NCI-H2196 (cell line): ENCODE data around the gene ARAF.
"Not testable (repeated sequence)": the region's sequence is repeated elsewhere in the genome, so short reads cannot be mapped to it uniquely, and the experiment has no call there.

Source experiments
- DNase-seq: peaks from one replicate; lab custom pipeline; 2025; ENCODE audit not compliant: unreplicated experiment; lab: John Stamatoyannopoulos, UW

Gene ARAF

DNA sequence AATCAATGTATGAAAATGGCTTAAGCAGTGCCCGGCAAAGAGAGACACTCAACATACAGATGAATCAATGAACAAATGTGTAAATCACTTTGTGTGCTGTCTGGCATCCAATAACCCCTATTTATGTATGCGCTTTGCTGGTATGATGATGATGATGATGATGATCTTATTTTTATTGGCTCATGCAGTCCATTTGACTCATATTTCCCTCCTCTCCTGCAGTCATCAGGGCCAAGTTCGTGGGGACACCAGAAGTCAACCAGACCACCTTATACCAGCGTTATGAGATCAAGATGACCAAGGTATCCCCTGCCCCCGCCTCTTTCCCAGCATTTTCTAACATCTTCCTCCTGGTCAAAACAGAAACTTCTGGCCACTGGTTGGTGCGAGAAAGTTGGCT is 23.7 kb downstream of the ARAF start:
- DNase-seq, result no peak

DNA sequence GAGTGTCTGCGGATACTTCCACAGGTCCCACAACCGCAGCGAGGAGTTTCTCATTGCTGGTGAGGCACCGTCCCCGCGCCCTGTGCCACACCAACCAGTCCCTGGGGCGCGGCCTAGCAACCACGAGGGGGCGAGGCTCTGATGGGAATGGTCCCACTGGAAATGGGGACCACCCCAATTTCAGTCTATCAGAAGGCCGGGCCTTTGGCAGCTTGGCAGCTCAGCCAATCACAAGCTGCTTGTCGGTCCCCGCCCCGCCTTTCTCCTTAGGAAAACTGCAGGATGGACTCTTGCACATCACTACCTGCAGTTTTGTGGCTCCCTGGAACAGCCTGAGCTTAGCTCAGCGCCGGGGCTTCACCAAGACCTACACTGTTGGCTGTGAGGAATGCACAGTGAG is 24.3 kb downstream of the ARAF start:
- no peak for DNase-seq

DNA sequence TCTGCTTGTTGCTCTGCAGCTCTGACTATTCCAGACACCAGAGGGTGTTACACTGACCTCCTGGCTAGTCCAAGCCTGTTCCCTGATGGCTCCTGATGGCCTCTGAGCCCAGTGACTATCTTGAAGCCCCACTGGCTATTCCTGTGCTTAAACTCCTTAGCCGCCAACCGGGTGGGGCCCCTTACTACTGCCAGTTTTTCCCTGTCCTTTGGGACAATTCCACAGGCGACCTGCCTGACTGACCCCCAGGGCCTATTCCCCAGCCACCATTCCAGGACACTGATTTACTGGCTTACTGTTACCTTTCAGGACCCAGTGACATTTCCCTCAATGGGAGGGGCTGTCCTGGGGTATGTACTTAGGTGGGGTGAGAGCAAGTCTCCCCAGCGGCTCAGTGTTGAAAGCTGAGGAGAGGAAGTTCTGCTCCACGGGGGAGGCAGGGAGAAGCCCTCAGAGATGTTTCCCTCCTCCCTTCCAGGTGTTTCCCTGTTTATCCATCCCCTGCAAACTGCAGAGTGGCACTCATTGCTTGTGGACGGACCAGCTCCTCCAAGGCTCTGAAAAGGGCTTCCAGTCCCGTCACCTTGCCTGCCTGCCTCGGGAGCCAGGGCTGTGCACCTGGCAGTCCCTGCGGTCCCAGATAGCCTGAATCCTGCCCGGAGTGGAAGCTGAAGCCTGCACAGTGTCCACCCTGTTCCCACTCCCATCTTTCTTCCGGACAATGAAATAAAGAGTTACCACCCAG is 25.2 kb downstream of the ARAF start:
- DNase-seq, result no peak

DNA sequence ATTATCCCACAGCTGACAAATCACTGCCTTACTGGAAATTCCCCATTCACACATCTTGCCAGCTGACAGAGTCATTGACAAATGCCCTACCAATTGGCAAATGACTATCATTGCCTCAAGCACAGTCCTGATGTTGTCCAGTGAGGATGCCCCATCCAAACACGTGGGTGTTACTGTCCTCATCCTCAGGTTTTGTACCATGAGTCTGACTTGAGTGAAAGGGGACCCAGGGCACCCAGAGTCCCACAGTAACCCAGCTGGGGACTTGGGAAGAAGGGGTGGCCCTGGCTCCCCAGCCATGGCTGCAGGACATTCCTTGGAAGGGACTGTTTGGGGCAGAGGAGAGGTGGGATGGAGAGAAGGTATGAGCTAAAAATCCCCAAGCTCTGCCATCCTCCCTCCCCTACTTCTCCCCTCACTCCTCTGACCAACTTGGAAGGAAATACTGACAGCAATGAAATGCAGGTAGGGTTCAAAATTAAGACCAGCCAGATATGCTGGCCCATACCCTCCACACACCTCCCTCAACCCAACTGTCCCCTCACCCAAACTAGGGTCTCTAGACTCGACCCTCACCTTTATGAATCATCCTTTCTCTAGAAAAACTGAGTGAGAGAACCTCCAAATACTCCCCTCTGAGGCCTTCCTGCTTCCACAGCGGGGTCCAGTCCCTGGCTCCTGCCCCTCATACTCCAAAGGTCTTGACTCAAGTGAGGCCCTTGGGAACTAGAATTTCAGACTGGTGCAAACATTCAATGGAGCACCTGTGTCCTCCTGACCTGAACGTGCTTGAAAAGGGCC is 26.3 kb downstream of the ARAF start:
- no peak for DNase-seq

DNA sequence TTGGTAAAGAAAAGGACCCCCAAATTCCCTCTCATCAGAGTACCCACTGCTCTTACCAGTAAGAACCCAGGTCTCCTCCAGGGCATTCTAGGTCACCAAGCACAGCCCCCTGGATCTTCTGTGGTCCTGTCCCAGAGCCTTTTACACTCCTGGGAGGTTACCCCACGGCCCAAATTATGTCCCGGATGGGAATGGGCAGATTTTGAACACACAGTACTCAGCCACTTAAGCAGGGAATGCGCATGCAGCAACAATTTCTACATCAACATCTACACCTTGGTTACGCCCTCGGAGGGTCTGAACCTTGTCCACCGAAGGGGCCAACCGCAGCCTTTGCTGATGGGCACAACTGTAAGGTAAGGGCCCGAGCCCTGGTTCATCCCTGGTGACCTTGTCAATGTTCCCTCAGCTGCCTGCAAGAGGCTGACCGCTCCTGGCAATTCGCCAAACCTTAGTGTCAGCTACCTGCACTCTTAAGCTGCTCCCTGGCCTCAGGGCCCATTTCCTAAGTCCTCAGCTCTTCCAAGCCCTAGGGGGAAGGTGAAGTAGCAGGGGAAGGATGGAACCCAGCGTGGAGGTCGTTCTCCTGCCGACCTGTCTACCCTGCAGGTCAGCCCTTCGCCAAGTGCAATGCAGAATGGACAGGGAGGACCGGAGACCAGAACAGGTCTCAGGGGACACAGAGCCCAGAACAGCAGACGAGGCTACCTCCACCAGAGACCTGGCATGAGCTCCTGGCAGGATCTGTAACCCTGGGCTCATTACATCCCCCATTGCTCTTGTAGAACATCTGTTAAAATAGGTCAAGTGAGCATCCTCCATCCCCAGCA is 27.1 kb downstream of the ARAF start:
- DNase-seq, result no peak

DNA sequence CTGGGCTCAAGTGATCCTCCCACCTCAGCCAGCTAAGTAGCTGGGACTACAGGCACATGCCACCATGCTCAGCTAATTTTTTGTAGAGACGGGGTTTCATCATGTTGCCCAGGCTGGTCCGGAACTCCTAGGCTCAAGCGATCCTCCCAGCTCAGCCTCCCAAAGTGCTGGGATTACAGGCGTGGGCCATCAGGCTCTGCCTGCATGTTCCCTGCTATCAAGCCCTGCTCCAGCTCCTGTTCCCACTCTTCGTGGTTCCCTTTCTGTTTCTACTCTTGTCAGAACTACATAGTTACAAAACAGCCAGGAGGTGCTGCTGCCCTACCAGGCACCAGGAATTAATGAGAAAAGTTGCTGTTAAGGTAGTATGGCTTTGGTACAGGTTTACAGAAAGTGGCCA is 30.0 kb downstream of the ARAF start:
- DNase-seq, result no peak

DNA sequence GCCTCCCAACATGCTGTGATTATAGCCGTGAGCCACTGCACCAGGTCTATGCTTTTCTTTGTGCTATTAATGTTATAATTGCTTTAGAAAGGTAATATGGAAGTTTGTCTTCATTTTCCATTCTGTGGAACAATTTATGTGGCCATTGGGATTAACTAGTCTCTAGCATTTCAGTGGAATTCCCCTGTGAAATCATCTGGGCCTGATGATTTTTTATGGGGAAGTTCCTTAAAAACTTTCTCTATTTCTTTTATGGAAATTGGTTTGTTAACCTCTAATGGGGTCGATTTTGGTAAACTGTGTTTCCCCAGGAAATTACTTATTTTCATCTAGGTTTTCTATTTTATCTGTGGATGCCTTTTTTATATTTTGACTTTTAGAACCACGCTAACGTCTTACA is 32.5 kb downstream of the ARAF start:
- no peak for DNase-seq

DNA sequence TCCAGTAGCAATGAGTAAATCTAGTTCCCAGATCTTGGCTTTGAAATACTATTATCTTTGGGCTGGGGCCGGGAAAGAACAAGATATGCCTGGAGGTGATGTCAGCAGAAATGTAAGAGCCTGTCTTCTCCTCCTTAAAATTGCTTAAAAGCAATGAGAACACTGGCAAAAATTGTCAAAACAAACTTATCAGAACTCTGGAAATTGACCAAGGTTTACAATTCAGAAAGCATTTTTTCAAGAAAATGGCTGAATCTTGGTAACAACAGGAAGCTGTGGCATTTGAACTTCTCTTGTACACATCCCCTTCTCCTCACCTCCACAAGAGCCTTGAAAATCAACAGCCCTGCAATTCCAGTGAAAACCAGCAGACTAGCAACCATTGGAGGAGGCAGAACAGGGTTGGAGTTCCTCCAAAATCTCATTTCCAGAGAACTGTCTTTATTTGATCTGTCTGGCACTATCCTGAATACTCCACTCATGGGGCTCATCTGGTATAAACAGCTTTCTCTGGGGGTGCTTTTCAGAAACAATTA is 34.8 kb downstream of the ARAF start:
- no peak for DNase-seq

DNA sequence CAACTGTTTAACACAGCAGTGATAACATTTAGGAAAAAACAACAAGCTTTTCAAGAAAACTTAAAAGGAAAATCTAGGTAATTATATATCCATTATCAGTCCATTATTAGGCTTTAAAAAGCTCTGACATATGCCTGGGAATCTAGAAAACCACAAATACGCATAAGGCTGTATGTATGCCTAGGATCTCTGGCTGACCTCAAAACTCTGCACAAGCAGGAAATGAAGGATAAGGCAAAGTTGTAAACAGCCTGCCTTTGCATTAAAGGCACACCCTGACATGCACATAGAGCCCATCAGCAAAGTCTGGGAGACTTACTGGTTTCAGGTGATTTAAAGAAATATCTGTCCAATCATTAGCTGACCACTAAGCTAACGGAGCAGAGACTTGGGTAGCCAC is 35.3 kb downstream of the ARAF start:
- no peak for DNase-seq

DNA sequence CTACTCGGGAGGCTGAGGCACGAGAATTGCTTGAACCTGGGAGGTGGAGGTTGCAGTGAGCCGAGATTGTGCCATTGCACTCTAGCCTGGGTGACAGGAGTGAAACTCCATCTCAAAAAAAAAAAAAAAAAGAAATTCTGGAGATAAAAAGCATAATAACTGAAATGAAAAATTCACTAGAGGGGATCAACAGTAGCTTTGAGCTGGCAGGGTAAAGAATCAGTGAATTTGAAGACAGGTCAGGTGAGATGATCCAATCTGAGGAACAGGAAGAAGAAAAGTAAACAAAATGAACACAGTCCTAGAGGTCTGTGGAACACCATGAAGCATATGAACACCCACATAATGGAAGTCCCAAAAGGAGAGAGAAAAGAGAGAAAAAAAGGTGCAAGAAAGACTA is 36.2 kb downstream of the ARAF start:
- DNase-seq, result no peak

DNA sequence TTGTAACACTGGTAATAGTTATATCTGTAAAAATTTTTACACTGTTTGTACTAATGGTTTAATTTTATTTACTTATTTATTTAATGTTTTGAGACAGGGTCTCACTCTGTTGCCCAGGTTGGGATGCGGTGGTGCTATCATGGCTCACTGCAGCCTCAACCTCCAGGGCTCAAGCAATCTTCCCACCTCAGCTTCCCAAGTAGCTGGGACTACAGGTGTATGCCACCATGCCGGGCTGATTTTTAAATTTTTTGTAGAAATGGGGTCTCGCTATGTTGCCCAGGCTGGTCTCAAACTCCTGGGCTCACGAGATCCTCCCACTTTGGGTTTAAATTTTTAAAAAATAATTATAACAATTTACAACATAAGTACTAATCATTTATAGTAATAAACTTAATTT is 42.1 kb downstream of the ARAF start:
- not testable (repeated sequence) for DNase-seq

DNA sequence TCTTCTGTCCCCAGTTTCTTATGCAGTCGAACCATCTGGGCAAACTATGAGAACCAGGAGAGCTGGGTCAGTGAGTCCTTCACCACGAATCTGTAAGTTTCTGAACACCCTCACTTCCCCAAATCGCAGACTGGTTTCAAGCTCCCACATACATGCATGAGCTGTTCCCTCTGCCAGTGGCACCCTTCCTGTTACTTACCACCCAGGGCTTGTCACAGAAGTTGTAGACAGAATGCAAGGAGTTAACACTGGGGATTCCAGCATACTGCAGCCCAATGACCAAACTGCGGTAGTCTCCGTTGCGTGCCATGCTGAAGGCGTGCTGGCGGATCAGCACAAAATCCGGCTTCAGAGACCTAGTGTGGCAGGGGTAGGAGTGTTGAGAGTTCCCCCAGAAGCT is 44.0 kb downstream of the ARAF start:
- no peak for DNase-seq

DNA sequence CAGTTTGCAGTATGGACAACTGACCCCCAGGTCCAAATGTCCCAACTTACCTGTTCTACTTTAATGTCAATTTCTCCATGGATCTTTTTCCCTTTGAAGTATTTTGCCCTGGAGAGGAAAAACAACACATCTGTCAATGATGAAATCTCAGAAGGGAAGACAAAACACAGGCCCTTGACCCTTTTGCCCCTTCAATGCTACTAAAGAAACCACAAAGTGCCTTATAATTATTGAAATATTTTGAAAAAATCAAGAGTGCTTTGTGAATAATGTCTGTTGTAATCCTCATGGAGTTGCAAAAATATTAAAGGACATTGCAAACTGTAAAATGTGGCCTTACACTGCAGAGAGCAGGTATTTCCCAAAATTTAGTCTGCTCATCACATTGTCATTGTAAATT is 46.1 kb downstream of the ARAF start:
- DNase-seq, result no peak

DNA sequence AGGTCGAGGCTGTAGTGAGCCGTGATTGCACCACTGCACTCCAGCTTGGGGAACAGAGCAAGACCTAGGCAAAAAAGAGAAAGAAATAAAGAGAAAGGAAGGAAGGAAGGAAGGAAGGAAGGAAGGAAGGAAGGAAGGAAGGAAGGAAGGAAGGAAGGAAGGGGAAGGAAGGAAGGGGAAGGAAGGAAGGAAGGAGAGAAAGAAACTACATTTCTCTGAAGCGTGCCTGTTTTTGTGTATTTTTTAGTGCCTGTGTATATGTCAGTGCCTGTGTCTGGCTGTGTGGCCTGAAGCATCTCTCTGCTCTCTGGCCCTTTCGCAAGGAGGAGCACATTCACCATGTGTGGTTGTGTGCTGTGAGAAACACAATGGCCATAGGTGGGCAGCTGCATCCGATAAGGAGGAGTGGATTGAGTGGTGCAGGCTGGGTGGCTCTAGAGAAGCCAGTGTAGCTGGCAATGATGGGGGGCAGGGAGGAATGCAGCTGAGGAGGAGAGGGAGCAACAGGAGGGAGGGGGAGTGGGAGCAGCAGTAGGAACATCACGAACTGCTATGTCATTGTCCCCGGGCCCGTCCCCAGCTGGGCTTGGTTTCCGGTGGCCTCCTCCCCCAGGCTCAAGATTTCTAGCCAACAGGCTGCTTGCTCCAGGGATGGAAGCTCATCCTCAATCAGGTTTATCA is 47.3 kb downstream of the ARAF start:
- no peak for DNase-seq

DNA sequence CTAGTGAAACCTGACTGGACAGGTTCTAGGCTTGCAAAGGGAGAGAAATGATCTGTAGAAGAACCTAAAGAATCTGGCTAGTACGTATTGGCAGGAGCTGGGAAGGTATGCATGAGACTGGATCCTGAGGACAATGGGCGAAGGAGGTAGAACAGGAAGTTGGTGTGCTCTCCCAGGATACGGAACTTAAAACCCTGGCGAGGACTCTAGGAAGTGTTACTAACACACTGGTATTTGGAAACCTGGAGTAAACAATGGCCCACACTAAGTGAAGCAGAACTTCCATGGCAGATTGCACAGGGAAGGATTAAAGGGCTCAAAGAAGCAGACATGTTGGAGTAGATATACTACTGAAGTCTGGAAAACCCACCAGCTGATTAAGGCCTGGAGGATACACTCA is 49.5 kb downstream of the ARAF start:
- no peak for DNase-seq

DNA sequence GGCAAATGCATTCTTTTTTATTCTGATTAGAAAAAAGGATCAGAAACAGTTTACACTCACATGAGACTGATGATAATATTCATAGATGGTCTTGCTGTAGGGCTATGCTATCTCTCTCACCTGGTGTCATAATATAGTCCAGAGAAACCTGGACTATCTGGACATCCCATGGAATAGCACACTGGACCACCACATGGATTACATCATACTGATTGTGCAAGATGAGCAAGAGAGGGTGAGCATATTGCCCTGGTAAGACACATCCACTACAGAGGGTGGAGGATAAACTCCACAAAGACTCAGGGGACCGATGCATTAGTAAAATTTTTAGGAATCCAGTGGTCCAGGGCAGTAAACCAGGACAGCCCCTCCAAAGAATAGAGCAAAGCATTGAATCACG is 50.5 kb downstream of the ARAF start:
- no peak for DNase-seq

DNA sequence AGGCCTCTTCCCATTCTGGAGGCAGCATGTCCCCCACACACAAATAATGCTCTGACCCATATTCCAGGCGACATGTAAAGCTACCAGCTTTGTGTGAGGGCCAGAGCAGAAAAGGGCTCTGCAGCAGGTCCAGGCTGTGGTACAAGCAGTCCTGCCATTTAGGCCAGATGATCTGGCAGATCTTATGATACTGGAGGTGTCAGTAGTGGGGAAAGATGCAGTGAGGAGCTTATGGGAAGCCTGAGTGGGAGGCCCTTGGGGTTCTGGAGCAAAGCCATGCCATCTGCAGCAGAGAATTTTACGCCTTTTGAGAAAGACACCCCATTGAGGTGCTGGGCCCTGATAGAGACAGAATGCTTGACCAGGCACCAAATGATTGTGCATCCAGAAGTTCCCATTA is 50.9 kb downstream of the ARAF start:
- no peak for DNase-seq

DNA sequence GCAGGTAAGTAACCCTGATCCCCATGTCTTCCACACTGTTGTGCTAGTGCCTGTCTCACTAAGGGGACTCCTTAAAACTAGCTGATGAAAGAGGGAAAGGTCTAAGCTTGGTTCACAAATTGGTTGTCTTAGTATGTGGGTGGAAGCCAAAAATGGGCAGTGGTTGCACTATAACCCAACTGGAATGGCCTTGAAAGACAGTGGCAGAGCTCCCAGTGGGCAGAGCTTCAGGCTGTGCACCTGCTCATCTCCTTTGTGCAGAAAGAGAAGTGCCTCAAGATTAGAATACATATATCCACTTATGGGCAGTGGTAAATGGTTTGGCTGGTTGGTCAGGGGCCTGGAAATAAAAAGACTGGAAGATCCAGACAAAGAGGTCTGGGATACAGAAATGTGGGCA is 51.4 kb downstream of the ARAF start:
- no peak for DNase-seq

DNA sequence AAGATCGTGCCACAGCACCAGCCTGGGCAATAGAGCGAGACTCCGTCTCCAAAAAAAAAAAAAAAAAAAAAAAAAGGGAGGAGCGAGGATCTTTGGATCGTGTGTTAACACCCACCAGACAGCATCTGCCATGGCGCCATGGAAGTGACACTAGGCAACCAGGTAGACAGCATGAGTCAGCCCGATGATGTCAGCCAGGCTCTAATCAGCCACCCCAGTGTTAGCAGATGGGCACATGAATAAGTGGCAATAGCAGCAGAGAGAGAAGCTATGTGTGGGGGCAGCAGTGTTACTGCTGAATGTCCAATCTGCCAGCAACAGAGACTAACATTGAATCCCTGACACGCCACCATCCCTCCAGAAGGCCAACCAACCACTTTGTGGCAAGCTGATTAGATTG is 52.1 kb downstream of the ARAF start:
- DNase-seq, result no peak

DNA sequence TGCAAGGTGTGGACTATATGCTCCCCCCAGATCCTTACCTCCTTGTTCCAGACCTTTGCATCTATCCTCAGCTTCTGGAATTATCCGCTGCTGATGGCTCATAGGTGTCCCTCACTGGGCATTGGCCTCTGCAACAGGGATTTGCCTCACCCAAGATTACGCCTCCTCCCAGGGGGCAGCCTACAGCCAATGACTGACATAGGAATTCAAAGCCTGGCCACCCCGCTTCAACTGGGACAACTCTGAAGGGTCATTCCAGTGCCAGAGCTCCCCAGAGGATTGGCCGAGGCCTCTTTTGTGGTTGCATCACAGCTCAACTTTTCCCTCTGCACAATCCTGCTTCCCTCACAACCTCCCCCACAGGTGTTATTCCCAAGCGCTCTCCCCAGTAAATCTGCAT is 53.6 kb downstream of the ARAF start:
- no peak for DNase-seq

DNA sequence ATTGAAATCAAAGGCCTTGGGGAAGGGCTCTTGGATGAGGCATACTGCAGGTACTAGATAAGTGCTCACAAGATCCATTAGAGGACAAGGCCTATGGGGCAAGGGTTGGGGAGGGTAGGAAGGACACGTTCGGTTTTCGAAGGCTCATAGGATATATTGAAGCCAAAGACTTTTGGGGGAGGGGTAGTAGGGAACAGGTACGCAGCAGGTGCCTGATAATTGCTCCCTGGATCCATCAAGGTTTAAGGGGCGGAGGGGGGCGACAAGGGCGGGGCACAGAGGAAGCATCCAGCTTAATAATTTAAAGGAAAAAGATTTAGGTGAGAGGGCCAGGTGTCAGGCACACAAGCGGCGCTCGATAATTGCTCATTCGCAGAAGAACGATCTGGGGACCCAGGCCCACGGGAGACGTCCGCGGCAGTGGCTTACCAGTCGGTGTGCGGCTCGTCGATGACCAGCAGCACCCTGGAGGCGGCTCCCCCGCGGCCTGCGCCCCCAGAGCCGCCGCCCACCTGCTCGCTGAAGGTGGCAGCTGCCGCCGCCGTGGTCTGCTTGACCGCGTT is 58.0 kb downstream of the ARAF start:
- no peak for DNase-seq
